NCI-H1092 (cell line): Measurements from ENCODE around the gene POMZP3.
"Not testable (repeated sequence)": the region's sequence is repeated elsewhere in the genome, so short reads cannot be mapped to it uniquely, and the experiment has no call there.

ENCODE experiments used
- DNase-seq: peaks from one replicate; lab custom pipeline; 2025; lab: John Stamatoyannopoulos, UW

Gene POMZP3

DNA sequence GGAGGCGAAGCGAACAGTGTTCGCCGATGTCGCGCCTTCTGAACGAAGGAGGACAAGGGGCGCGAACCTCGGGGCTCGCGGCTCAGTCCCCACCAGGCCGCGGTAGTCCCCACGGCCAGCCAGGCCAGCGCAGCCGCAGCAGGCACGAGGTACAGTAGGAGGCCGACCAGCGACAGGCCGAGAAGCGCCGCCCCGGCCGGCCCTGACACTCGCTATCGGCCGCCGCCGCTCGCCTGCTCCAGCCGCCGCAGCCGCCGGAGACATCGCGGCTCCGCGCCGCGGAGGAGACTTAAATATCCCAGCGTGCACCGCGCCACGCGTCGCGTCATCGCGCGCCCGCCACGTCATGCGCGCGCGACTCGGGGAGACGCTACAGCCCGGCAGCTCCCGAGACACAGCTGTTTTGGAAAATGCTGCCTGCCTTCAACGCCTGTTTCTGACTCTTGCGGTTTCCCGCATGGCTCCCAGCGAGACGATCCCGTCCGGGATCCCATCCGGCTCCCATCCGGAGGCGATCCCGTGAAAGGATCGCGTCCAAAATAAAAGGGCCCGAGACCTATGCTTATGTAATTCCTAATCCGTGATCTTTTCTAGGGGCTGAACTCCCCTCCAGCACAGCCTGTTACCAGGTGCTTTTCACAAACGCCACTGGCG lies at the start of gene POMZP3:
TSS of gene POMZP3 (minus strand) at position 291 of the 654 bp plus-strand sequence. CDS start 1,215 bp downstream, outside the sequence.
- DNase-seq: not testable (repeated sequence)

DNA sequence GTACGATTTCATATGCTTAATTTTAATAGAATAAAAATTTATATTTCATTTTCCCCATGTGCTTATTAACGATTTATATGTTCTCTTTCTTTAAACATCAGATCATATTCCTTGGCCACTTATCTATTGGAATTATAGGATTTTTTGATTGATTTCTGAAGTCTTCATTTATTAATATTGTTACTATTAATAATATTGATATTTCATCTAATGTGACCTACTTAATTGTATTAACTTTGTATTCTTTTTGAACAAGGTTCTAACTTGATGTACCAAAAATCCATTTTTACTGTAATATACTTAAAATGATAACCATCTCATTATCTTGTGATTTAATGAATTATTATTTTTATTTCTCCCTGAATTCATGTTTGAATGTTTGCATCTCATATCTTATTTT lies 48.7 kb upstream of the POMZP3 start:
- DNase-seq: not testable (repeated sequence)

GRCh38 chr7:76673346-76673745 lies 46.3 kb upstream of the POMZP3 start:
- not testable (repeated sequence) for DNase-seq

- DNase-seq: not testable (repeated sequence)
These were observed 32.1 kb upstream of the POMZP3 start for GRCh38 chr7:76659212-76659611.

DNA sequence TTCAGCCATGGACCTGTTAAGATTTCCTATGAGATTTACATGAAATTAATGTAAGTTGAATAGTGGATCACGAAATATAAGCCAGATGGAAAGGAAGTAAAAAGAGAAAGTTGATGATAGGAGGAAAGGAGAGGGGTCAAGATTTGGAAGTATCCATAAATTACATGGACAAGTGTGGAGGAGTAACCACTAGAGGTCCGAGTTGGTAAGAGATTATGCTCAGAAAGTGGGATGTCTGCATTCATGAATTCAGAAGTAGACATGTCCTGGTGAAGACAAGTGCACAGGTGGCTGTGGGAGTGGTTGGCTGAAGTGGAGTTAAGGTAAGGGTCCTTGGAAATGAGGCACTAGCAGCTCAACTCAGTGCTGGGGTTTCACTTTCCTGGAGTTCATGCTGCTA lies 29.3 kb upstream of the POMZP3 start:
- DNase-seq: not testable (repeated sequence)

DNA sequence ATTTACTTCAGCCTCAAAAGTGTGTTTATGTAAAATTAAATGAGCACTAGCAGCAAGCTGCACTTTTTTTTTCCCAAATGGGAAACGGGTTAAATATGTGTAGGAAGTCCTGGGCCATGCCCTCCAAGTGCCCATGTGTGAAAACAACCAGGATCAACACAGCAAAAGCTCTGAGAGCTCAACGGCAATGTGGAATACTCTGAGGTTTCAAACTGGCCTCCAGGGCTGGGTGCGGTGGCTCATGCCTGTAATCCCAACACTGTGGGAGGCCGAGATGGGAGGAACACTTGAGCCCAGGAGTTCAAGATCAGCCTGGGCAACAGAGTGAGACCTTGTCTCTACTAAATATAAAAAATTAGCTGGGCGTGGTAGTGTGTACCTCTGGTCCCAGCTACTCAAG lies 15.5 kb upstream of the POMZP3 start:
- DNase-seq: not testable (repeated sequence)

GRCh38 chr7:76637061-76637691 lies 10.1 kb upstream of the POMZP3 start:
- DNase-seq: not testable (repeated sequence)

- not testable (repeated sequence) for DNase-seq
These were observed 498 bp downstream of the POMZP3 start for GRCh38 chr7:76626581-76626980.

DNA sequence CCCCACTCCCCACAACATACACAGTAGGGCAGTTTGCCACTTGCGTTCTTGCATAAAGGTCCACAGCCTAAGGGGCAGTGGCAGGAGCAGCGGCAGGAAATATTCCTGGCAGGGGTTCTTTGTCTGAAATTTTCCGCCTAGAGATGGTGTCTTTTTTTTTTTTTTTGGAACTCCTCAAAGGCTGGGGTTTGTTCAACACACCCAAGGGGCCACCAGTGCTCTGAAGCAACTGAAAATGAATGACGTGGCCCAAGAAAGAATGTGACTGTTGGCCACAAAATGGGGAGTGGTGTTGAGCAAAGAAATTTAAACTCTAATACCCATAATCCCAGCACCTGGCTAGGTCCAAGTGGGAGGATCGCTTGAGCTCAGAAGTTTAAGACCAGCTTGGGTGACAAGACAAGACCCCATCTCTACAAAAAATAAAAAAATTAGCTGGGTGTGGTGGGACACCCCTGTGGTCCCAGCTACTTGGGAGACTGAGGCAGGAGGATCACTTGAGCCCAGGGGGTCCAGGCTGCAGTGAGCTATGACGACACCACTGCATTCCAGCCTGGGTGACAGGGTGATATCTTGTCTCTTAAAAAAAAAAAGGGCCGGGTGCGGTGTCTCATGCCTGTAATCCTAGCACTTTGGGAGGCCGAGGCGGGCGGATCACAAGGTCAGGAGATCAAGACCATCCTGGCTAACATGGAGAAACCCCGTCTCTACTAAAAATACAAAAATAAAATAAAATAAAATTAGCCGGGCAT lies 7.5 kb downstream of the POMZP3 start:
- DNase-seq: not testable (repeated sequence)

GRCh38 chr7:76613783-76614182 lies 13.3 kb downstream of the POMZP3 start:
- DNase-seq: not testable (repeated sequence)

DNA sequence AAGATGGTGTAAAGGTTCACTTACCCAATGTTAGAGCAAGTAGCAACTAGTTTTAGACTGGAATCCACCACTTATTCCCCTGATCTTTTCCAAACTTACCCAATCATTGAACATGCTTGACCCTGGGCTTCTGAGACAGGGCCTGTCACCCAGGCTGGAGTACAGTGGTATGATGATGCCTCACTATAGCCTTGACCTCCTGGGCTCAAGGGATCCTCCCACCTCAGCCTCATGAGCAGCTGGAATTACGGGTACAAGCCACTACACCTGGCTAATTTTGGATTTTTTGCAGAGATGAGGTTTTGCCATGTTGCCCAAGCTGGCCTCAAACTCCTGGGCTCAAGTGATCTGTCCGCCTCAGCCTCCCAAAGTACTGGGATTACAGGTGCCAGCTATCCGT lies 14.8 kb downstream of the POMZP3 start:
- not testable (repeated sequence) for DNase-seq

DNA sequence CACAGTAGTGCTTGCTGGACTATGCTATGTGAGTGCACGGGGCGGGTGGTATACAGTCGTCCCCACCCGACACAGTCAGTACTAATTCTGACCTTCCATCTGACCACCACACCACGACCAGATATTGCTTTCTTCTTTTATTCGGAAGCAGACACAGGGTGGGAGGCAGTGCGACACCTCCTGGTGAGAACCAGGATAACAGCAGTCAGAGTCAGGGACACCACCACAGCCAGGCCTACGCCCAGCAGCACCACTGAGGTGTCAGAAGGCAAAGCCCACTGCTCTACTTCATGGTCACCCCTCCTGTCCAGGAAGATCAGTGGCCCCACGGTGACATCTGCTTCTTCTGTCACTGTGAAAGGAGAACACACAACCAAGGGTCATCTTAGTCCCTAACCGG lies 17.2 kb downstream of the POMZP3 start:
- not testable (repeated sequence) for DNase-seq

- not testable (repeated sequence) for DNase-seq
These were observed 18.6 kb downstream of the POMZP3 start for GRCh38 chr7:76608469-76608868.

GRCh38 chr7:76606027-76606426 lies 21.1 kb downstream of the POMZP3 start:
- not testable (repeated sequence) for DNase-seq

DNA sequence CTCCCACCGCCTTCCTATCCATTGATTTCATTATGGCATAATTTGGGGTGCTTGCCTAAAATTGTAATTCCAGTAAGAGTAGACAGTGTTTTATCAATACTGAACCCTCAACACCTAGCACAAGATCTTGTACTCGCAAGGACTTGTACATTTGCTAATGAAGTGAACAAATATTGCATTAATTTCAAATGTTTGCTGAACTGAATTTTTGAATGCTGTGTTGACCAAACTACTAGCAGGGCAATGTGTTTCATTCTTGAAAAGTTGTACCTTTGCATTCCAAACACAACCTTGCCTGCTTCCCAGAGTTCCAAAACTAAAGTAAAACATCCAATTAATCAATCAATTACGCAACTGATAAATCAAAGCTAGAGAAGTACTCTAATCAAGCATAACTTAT lies 26.4 kb downstream of the POMZP3 start:
- not testable (repeated sequence) for DNase-seq

DNA sequence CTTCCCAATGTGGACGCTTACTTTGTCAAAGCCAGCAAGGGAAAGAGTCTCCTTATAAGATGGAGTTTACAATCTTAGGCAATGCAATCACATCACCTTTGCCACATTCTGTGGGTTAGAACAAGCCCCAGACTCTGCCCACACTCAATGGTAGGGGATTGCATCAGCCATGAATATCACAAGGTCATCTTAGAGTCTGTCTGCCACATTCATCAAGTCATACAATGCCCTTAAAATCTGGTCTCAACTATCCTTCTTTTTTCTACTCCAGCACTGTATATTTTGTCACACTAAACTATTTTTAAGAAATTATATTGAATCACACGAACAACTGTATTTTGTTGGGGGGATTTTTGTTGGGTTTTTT lies 27.0 kb downstream of the POMZP3 start:
- DNase-seq: not testable (repeated sequence)

DNA sequence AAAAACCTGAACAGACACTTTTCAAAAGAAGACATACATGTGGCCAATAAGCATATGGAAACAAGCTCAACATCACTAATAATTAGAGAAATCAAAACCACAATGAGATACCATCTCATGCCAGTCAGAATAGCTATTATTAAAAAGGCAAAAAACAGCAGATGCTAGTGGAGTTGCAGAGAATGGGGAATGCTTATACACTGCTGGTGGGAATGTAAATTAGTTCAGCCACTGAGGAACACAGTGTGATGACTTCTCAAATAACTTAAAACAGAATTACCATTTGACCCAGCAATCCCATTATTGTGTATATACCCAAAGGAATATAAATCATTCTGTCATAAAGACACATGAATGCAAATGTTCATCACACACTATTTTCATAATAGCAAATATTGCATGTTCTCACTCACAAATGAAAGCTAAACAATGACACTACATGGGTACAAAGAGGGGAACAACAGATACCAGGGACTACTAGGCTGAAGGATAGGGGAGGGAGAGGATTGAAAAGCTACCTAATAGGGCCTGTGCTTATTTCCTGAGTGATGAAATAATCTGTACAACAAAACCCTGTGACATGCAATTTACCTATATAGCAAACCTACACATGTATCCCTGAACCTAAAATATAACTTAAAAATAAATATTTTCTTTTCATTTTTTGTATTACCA lies 28.4 kb downstream of the POMZP3 start:
- DNase-seq: not testable (repeated sequence)

DNA sequence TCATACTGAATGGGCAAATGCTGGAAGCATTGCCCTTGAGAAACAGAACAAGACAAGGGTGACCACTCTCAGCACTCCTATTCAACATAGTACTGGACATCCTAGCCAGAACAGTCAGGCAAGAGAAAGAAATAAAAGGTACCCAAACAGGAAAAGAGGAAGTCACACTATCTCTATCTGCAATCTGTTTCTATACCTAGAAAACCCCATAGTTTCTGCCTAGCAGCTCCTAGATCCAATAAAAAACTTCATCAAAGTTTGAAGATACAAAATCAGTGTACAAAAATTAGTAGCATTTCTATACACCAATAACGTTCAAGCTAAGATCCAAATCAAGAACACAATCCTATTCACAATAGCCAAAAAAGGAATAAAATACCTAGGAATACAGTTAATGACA lies 29.8 kb downstream of the POMZP3 start:
- not testable (repeated sequence) for DNase-seq

GRCh38 chr7:76592694-76593093 lies 34.4 kb downstream of the POMZP3 start:
- DNase-seq: not testable (repeated sequence)

- DNase-seq: not testable (repeated sequence)
These were observed 35.3 kb downstream of the POMZP3 start for GRCh38 chr7:76591602-76592304.

DNA sequence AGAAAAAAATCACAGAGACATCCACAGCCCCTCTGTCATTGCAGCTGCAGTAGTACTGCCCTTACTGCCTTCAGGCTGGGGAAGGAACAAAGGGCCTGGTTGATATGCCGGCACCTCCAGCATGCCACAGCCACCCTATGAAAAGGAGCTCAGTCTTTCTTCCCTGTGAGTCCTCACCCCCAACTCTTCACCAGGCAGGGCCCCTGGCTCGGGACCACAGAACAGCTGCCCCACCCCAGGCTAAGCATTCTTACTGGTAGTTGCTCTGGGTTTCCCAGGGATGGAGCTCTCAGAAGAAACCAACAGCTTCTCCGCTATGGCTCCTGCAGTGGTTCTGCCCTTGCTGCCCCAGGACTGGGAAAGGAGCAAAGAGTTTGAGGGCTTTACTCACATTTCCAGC lies 36.0 kb downstream of the POMZP3 start:
- not testable (repeated sequence) for DNase-seq

- not testable (repeated sequence) for DNase-seq
These were observed 38.5 kb downstream of the POMZP3 start for GRCh38 chr7:76588586-76588985.
